Measurements from ENCODE around the gene IDI2.
"Not testable (repeated sequence)": the region's sequence is repeated elsewhere in the genome, so short reads cannot be mapped to it uniquely, and the experiment has no call there.

IDI2 gene

GRCh38 chr10:1025683-1026082 lies at the start of gene IDI2:
Gene IDI2, minus strand, starts transcription at chr10:1025859. Its CDS starts 1,136 bp downstream, at chr10:1024723.
- DNase-seq (ENCODE audit: low read depth, low spot score): no peak

- DNase-seq (ENCODE audit: low read depth, low spot score): no peak
These were observed 49.2 kb upstream of the IDI2 start for GRCh38 chr10:1074748-1075308.

- no peak for DNase-seq (ENCODE audit: low read depth, low spot score)
These were observed 48.5 kb upstream of the IDI2 start for GRCh38 chr10:1074052-1074747.

GRCh38 chr10:1070919-1071318 lies 45.3 kb upstream of the IDI2 start:
- DNase-seq (ENCODE audit: low read depth, low spot score): no peak

GRCh38 chr10:1068380-1069361 lies 43.0 kb upstream of the IDI2 start:
- no peak for DNase-seq (ENCODE audit: low read depth, low spot score)

GRCh38 chr10:1066734-1067133 lies 41.1 kb upstream of the IDI2 start:
- not testable (repeated sequence) for DNase-seq (ENCODE audit: low read depth, low spot score)

- no peak for DNase-seq (ENCODE audit: low read depth, low spot score)
These were observed 39.2 kb upstream of the IDI2 start for GRCh38 chr10:1064964-1065247.

GRCh38 chr10:1063232-1063865 lies 37.7 kb upstream of the IDI2 start:
- DNase-seq (ENCODE audit: low read depth, low spot score): no peak

GRCh38 chr10:1061930-1062774 lies 36.5 kb upstream of the IDI2 start:
- no peak for DNase-seq (ENCODE audit: low read depth, low spot score)

GRCh38 chr10:1059902-1060301 lies 34.2 kb upstream of the IDI2 start:
- DNase-seq (ENCODE audit: low read depth, low spot score): no peak

GRCh38 chr10:1058017-1058416 lies 32.4 kb upstream of the IDI2 start:
- no peak for DNase-seq (ENCODE audit: low read depth, low spot score)

- DNase-seq (ENCODE audit: low read depth, low spot score): no peak
These were observed 31.5 kb upstream of the IDI2 start for GRCh38 chr10:1057106-1057657.

- no peak for DNase-seq (ENCODE audit: low read depth, low spot score)
These were observed 30.9 kb upstream of the IDI2 start, which contains the start of gene WDR37 for GRCh38 chr10:1056326-1057105. Gene WDR37, plus strand, starts transcription at chr10:1056385. Its CDS starts 15,771 bp downstream, at chr10:1072156.

- DNase-seq (ENCODE audit: low read depth, low spot score): no peak
These were observed 29.0 kb upstream of the IDI2 start for GRCh38 chr10:1054684-1055083.

- DNase-seq (ENCODE audit: low read depth, low spot score): no peak
These were observed 24.9 kb upstream of the IDI2 start for GRCh38 chr10:1050554-1050953.

- no peak for DNase-seq (ENCODE audit: low read depth, low spot score)
These were observed 24.5 kb upstream of the IDI2 start for GRCh38 chr10:1050145-1050544.

- no peak for DNase-seq (ENCODE audit: low read depth, low spot score)
These were observed 23.8 kb upstream of the IDI2 start for GRCh38 chr10:1049425-1049958.

GRCh38 chr10:1048732-1049424 lies 23.2 kb upstream of the IDI2 start, which contains the start of gene IDI1:
Gene IDI1, minus strand, starts transcription at chr10:1049119. Its CDS starts 116 bp downstream, at chr10:1049003.
- peak; percentile 99 for DNase-seq (ENCODE audit: low read depth, low spot score)

GRCh38 chr10:1048349-1048731 lies 22.7 kb upstream of the IDI2 start:
- no peak for DNase-seq (ENCODE audit: low read depth, low spot score)
